ENCODE results near the gene TAF5L. TPM values are rescaled to one million over a fixed set of nuclear protein-coding genes. Genes with fewer than 3 reads are reported as not detected.

The TAF5L gene
- total RNA-seq, 6 donors from 2014 or later: 11.0 to 25.5 (median 19.6) TPM

GRCh38 chr1:229621663-229622062 lies 4.3 kb downstream of the TAF5L start:
- Histone ChIP-seq H3K36me3 (no peaks in the 10 kb centered on the region), H3K4me3 (no peak overlapping the region), H3K27ac (no peak overlapping the region), H3K4me1 (peaks cover 14 to 33% (median 26%) of the 10 kb centered on the region in 4 donors), H3K27me3 (no peaks in the 10 kb centered on the region), H3K9me3 (no peaks in the 10 kb centered on the region)
- DNase-seq (no peak), ATAC-seq (ENCODE audit: low FRiP score in 2 of 2) (no peak)
- WGBS, 2 donors: 95 to 96% methylated on average over 2 of the region's 2 CpGs
- TF ChIP-seq POLR2AphosphoS5 (IDR thresholded peaks at IDR 0.05) (no peak), POLR2A (IDR thresholded peaks at IDR 0.05) (no peak), EP300 (IDR thresholded peaks at IDR 0.05) (no peak), CTCF (IDR thresholded peaks at IDR 0.05) (no peak)

- Histone ChIP-seq H3K4me1 (peaks cover 12 to 29% (median 24%) of the 10 kb centered on the region in 4 donors), H3K9me3 (no peaks in the 10 kb centered on the region), H3K36me3 (no peaks in the 10 kb centered on the region), H3K27me3 (no peaks in the 10 kb centered on the region), H3K27ac (no peak overlapping the region), H3K4me3 (no peak overlapping the region)
- 53 to 72% methylated on average over 3 of the region's 3 CpGs for WGBS, 2 donors
- DNase-seq (no peak), ATAC-seq (ENCODE audit: low FRiP score in 2 of 2) (peak in 1 of 2 donors; percentile 28)
- TF ChIP-seq POLR2A (IDR thresholded peaks at IDR 0.05): no peak
- TF ChIP-seq CTCF (IDR thresholded peaks at IDR 0.05): no peak
- no peak for TF ChIP-seq EP300 (IDR thresholded peaks at IDR 0.05)
- no peak for TF ChIP-seq POLR2AphosphoS5 (IDR thresholded peaks at IDR 0.05)
These were observed 5.0 kb downstream of the TAF5L start for GRCh38 chr1:229620876-229621275.

- Histone ChIP-seq H3K4me3 (no peak overlapping the region), H3K27me3 (no peaks in the 10 kb centered on the region), H3K36me3 (no peaks in the 10 kb centered on the region), H3K27ac (no peak overlapping the region), H3K4me1 (peaks cover 9 to 24% (median 20%) of the 10 kb centered on the region in 4 donors), H3K9me3 (no peaks in the 10 kb centered on the region)
- WGBS, 2 donors: 88 to 95% methylated on average over 5 of the region's 5 CpGs
- TF ChIP-seq POLR2A (IDR thresholded peaks at IDR 0.05) (no peak), EP300 (IDR thresholded peaks at IDR 0.05) (no peak), POLR2AphosphoS5 (IDR thresholded peaks at IDR 0.05) (no peak), CTCF (IDR thresholded peaks at IDR 0.05) (no peak)
- DNase-seq: no peak
- no peak for ATAC-seq (ENCODE audit: low FRiP score in 2 of 2)
These were observed 6.3 kb downstream of the TAF5L start for GRCh38 chr1:229619614-229620013.

- no peak for ATAC-seq (ENCODE audit: low FRiP score in 2 of 2)
- Histone ChIP-seq H3K9me3 (no peaks in the 10 kb centered on the region), H3K4me1 (peaks cover 3 to 17% (median 14%) of the 10 kb centered on the region in 4 donors), H3K27me3 (no peaks in the 10 kb centered on the region), H3K27ac (no peak overlapping the region), H3K4me3 (no peak overlapping the region), H3K36me3 (peaks cover 0 to 4% (median 2%) of the 10 kb centered on the region in 4 donors)
- DNase-seq: no peak
- TF ChIP-seq CTCF (IDR thresholded peaks at IDR 0.05) (no peak), POLR2AphosphoS5 (IDR thresholded peaks at IDR 0.05) (no peak), POLR2A (IDR thresholded peaks at IDR 0.05) (no peak), EP300 (IDR thresholded peaks at IDR 0.05) (no peak)
These were observed 6.9 kb downstream of the TAF5L start for GRCh38 chr1:229619002-229619401.

- Histone ChIP-seq H3K9me3 (no peaks in the 10 kb centered on the region), H3K27me3 (no peaks in the 10 kb centered on the region), H3K27ac (no peak overlapping the region), H3K4me3 (no peak overlapping the region), H3K36me3 (peaks cover under 1 to 17% (median 13%) of the 10 kb centered on the region in 4 donors), H3K4me1 (peaks cover 0 to 13% (median 6%) of the 10 kb centered on the region in 4 donors)
- TF ChIP-seq POLR2A (IDR thresholded peaks at IDR 0.05) (no peak), CTCF (IDR thresholded peaks at IDR 0.05) (no peak), EP300 (IDR thresholded peaks at IDR 0.05) (no peak), POLR2AphosphoS5 (IDR thresholded peaks at IDR 0.05) (no peak)
- ATAC-seq (ENCODE audit: low FRiP score in 2 of 2) (no peak), DNase-seq (no peak)
- WGBS, 2 donors: 85 to 87% methylated on average over 11 of the region's 11 CpGs
These were observed 8.4 kb downstream of the TAF5L start for GRCh38 chr1:229617351-229618100.
